ENCODE data around the gene BRIP1.

DNA sequence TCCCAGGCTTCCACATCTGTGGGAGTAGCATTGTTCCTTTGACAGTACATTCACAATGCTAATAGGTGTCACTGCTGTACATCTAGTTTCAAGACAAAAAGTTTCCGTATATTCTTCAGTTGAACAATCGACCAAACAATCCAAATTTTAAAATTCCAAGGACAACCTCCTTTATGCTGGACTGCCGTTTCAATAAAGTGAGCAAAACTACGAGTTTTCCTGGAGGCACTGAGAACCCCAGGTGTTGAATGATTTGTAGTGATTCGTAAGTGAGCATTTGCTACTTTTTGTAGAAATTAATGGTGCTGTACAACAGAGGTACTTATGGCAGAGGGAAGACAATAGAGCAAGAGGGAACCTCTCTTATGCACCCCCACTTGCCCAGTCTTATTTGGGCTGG is 201.1 kb downstream of the BRIP1 start:
- TF ChIP-seq EZH2 (IDR thresholded peaks at IDR 0.05; ENCODE audit: borderline replicate concordance, low read depth, low read length, severe bottlenecking): no peak
- TF ChIP-seq POLR2A (IDR thresholded peaks at IDR 0.05; ENCODE audit: low read depth, low read length): no peak
- TF ChIP-seq, protein P1, sequence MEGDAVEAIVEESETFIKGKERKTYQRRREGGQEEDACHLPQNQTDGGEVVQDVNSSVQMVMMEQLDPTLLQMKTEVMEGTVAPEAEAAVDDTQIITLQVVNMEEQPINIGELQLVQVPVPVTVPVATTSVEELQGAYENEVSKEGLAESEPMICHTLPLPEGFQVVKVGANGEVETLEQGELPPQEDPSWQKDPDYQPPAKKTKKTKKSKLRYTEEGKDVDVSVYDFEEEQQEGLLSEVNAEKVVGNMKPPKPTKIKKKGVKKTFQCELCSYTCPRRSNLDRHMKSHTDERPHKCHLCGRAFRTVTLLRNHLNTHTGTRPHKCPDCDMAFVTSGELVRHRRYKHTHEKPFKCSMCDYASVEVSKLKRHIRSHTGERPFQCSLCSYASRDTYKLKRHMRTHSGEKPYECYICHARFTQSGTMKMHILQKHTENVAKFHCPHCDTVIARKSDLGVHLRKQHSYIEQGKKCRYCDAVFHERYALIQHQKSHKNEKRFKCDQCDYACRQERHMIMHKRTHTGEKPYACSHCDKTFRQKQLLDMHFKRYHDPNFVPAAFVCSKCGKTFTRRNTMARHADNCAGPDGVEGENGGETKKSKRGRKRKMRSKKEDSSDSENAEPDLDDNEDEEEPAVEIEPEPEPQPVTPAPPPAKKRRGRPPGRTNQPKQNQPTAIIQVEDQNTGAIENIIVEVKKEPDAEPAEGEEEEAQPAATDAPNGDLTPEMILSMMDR (IDR thresholded peaks at IDR 0.05; ENCODE audit: extremely low read depth in 1 of 2, insufficient read depth in 1 of 2, low read depth in 1 of 2, low read length in 2 of 2): no peak
- TF ChIP-seq JUN (IDR thresholded peaks at IDR 0.05; ENCODE audit: borderline replicate concordance, insufficient read depth, insufficient read length, low read depth): no peak
